Inferior parietal cortex (tissue), 1 donor: ENCODE measurements around the gene COL27A1.

ENCODE experiments used
- DNase-seq: peaks from one replicate; pipeline ENCODE4 v3.0.0-alpha.2; 2016; ENCODE audit errors: extremely low spot score

The COL27A1 gene

GRCh38 chr9:114339130-114339908, 184.0 kb downstream of the COL27A1 start:
- peak; percentile 27 for DNase-seq

GRCh38 chr9:114341152-114341830, 186.0 kb downstream of the COL27A1 start:
- no peak for DNase-seq

GRCh38 chr9:114341991-114342390, 186.7 kb downstream of the COL27A1 start:
- DNase-seq = no peak

GRCh38 chr9:114342755-114343440, 187.6 kb downstream of the COL27A1 start:
- DNase-seq = no peak

- DNase-seq = no peak
Measured at GRCh38 chr9:114343471-114344187, 188.3 kb downstream of the COL27A1 start.

- no peak for DNase-seq
Measured at GRCh38 chr9:114344188-114344566, 188.8 kb downstream of the COL27A1 start.

- DNase-seq = no peak
Measured at GRCh38 chr9:114344692-114345091, 189.4 kb downstream of the COL27A1 start.

- no peak for DNase-seq
Measured at GRCh38 chr9:114345493-114346065, 190.2 kb downstream of the COL27A1 start.

- DNase-seq = no peak
Measured at GRCh38 chr9:114346146-114346545, 190.8 kb downstream of the COL27A1 start.

- peak; percentile 66 for DNase-seq
Measured at GRCh38 chr9:114347675-114348074, 192.3 kb downstream of the COL27A1 start.

- no peak for DNase-seq
Measured at GRCh38 chr9:114348261-114348905, 193.0 kb downstream of the COL27A1 start.

- peak; percentile 47 for DNase-seq
Measured at GRCh38 chr9:114348906-114349482, 193.7 kb downstream of the COL27A1 start.

- no peak for DNase-seq
Measured at GRCh38 chr9:114349713-114350480, 194.6 kb downstream of the COL27A1 start.

GRCh38 chr9:114350636-114351401, 195.5 kb downstream of the COL27A1 start:
- no peak for DNase-seq

- DNase-seq = no peak
Measured at GRCh38 chr9:114351932-114352331, 196.6 kb downstream of the COL27A1 start.

- no peak for DNase-seq
Measured at GRCh38 chr9:114355821-114356220, 200.5 kb downstream of the COL27A1 start.

GRCh38 chr9:114356792-114357191, 201.5 kb downstream of the COL27A1 start:
- no peak for DNase-seq

- DNase-seq = no peak
Measured at GRCh38 chr9:114357360-114357759, 202.0 kb downstream of the COL27A1 start.

GRCh38 chr9:114357911-114358328, 202.6 kb downstream of the COL27A1 start:
- no peak for DNase-seq
